Left ventricle myocardium inferior (tissue), 1 donor: ENCODE results near the gene ATXN1. TPM values are rescaled to one million over a fixed set of nuclear protein-coding genes. Genes with fewer than 3 reads are reported as not detected.

Experiments
- DNase-seq: peaks from one replicate; pipeline ENCODE4 v3.0.0-alpha.2; 2020
- H3K27ac ChIP-seq: fragments of 200-600 bp; replicated peaks from 2 replicates; pipeline ENCODE4 v1.8.0; 2021
- H3K27me3 ChIP-seq: fragments of 200-600 bp; 2 replicates; pipeline ENCODE4 v1.8.0; 2021; ENCODE audit warnings: low read depth
- H3K36me3 ChIP-seq: fragments of 200-600 bp; 2 replicates; pipeline ENCODE4 v1.8.0; 2021
- H3K4me1 ChIP-seq: fragments of 200-600 bp; 2 replicates; pipeline ENCODE4 v1.8.0; 2021
- H3K4me3 ChIP-seq: fragments of 200-600 bp; 2 replicates; pipeline ENCODE4 v1.8.0; 2021; ENCODE audit warnings: mild to moderate bottlenecking, moderate library complexity
- H3K9me3 ChIP-seq: fragments of 200-600 bp; replicated peaks from 2 replicates; pipeline ENCODE4 v1.8.0; 2021
- CTCF ChIP-seq: fragments of 200-600 bp; IDR thresholded peaks from 2 replicates; pipeline ENCODE4 v1.8.0; 2021; ENCODE audit warnings: antibody characterized with exemption, mild to moderate bottlenecking, borderline replicate concordance
- intact Hi-C: fragments of 100-400 bp; cut with micrococcal nuclease; formaldehyde crosslinking; loops from one replicate; pipeline ENCODE4 v1.11.0; 2022
- total RNA-seq: library from RNA; stranded (reverse); fragmentation: NEBNext Ultra II Directional; extraction: Animal tissue kit (Norgen Biotek cat#: 25700); gene quantifications from one replicate; pipeline ENCODE4 v1.2.1, GENCODE V29; 2021
- donor health status: DM: no; HTN: yes; CAD: no; lungs with severe emphysema.

ATXN1 gene
- total RNA-seq, 1 donor from 2014 or later, result 41.5 TPM

- Histone ChIP-seq H3K36me3 (no peaks in the 10 kb centered on the region), H3K4me1 (peaks cover 46% of the 10 kb centered on the region), H3K9me3 (no peaks in the 10 kb centered on the region), H3K27me3 (no peaks in the 10 kb centered on the region), H3K4me3 (no peak overlapping the region), H3K27ac (peak overlapping the region; percentile 70)
- TF ChIP-seq CTCF, result peak; percentile 96
- intact Hi-C loops, result no loop called here
- peak; percentile 80 for DNase-seq
These were observed 9.7 kb upstream of the ATXN1 start for GRCh38 chr6:16770701-16771569.

GRCh38 chr6:16769986-16770376, 8.7 kb upstream of the ATXN1 start:
- H3K27me3 ChIP-seq, result no peaks in the 10 kb centered on the region
- H3K36me3 ChIP-seq, result no peaks in the 10 kb centered on the region
- intact Hi-C loops, result loop anchor here (10.0 kb wide), 1 partner anchor 195 kb away; no protein-coding TSS in a partner anchor
- no peak for DNase-seq
- H3K27ac ChIP-seq, result peak overlapping the region; percentile 70
- no peak for TF ChIP-seq CTCF
- H3K4me3 ChIP-seq, result no peak overlapping the region
- H3K4me1 ChIP-seq, result peaks cover 51% of the 10 kb centered on the region
- no peaks in the 10 kb centered on the region for H3K9me3 ChIP-seq

- H3K4me3 ChIP-seq, result no peak overlapping the region
- TF ChIP-seq CTCF, result no peak
- peak overlapping the region; percentile 70 for H3K27ac ChIP-seq
- H3K4me1 ChIP-seq, result peaks cover 57% of the 10 kb centered on the region
- DNase-seq, result no peak
- intact Hi-C loops, result loop anchor here (10.0 kb wide), 1 partner anchor 195 kb away; no protein-coding TSS in a partner anchor
- no peaks in the 10 kb centered on the region for H3K36me3 ChIP-seq
- H3K27me3 ChIP-seq, result no peaks in the 10 kb centered on the region
- no peaks in the 10 kb centered on the region for H3K9me3 ChIP-seq
These were observed 8.1 kb upstream of the ATXN1 start for GRCh38 chr6:16769131-16769985.

- TF ChIP-seq CTCF, result no peak
- Histone ChIP-seq H3K27ac (peak overlapping the region; percentile 70), H3K4me1 (peaks cover 66% of the 10 kb centered on the region), H3K36me3 (no peaks in the 10 kb centered on the region), H3K27me3 (no peaks in the 10 kb centered on the region), H3K9me3 (no peaks in the 10 kb centered on the region), H3K4me3 (no peak overlapping the region)
- DNase-seq, result no peak
- intact Hi-C loops, result loop anchor here (10.0 kb wide), 1 partner anchor 196 kb away; no protein-coding TSS in a partner anchor
These were observed 7.2 kb upstream of the ATXN1 start for GRCh38 chr6:16768477-16768830.

GRCh38 chr6:16767765-16768476, 6.7 kb upstream of the ATXN1 start:
- peak overlapping the region; percentile 70 for H3K27ac ChIP-seq
- intact Hi-C loops, result loop anchor here (10.0 kb wide), 1 partner anchor 197 kb away; no protein-coding TSS in a partner anchor
- H3K4me1 ChIP-seq, result peaks cover 69% of the 10 kb centered on the region
- no peaks in the 10 kb centered on the region for H3K9me3 ChIP-seq
- DNase-seq, result no peak
- H3K27me3 ChIP-seq, result no peaks in the 10 kb centered on the region
- no peak for TF ChIP-seq CTCF
- H3K36me3 ChIP-seq, result no peaks in the 10 kb centered on the region
- H3K4me3 ChIP-seq, result no peak overlapping the region
